KMS-11 (cell line): ENCODE results near the gene PNPLA5.

Experiments
- H2AFZ ChIP-seq: fragments of 200-600 bp; sonication (generic); 2 replicates; pipeline ENCODE4 v1.6.1; 2016; ENCODE audit warnings: antibody characterized with exemption, mixed run types, low read depth
- H3K27ac ChIP-seq: fragments of 200-600 bp; sonication (generic); 2 replicates; pipeline ENCODE4 v1.6.1; 2016; ENCODE audit warnings: mild to moderate bottlenecking, mixed run types
- H3K27me3 ChIP-seq: fragments of 200-600 bp; sonication (generic); 2 replicates; pipeline ENCODE4 v1.6.1; 2017; ENCODE audit warnings: mild to moderate bottlenecking, low read depth, mixed run types, moderate library complexity; ENCODE audit not compliant: insufficient read depth
- H3K36me3 ChIP-seq: fragments of 200-600 bp; sonication (generic); 2 replicates; pipeline ENCODE4 v1.6.1; 2017; ENCODE audit warnings: mild to moderate bottlenecking, mixed run types; ENCODE audit not compliant: insufficient read depth
- H3K4me1 ChIP-seq: fragments of 200-600 bp; sonication (generic); 2 replicates; pipeline ENCODE4 v1.6.1; 2016; ENCODE audit warnings: mild to moderate bottlenecking, low read depth, mixed run types; ENCODE audit not compliant: poor library complexity, severe bottlenecking
- H3K4me2 ChIP-seq: fragments of 200-600 bp; sonication (generic); 2 replicates; pipeline ENCODE4 v1.7.0; 2016; ENCODE audit warnings: mild to moderate bottlenecking, mixed run types
- H3K4me3 ChIP-seq: fragments of 200-600 bp; sonication (generic); IDR thresholded peaks from 2 replicates; pipeline ENCODE4 v1.6.1; 2017; ENCODE audit warnings: low read depth, low read length, mixed read lengths; ENCODE audit not compliant: insufficient read depth
- H3K79me2 ChIP-seq: fragments of 200-600 bp; sonication (generic); 2 replicates; pipeline ENCODE4 v1.6.1; 2016; ENCODE audit warnings: low read depth, mixed run types; ENCODE audit not compliant: insufficient read depth
- H3K9ac ChIP-seq: fragments of 200-600 bp; sonication (generic); 2 replicates; pipeline ENCODE4 v1.6.1; 2016; ENCODE audit warnings: mild to moderate bottlenecking, mixed run types
- H4K20me1 ChIP-seq: fragments of 200-600 bp; sonication (generic); 2 replicates; pipeline ENCODE4 v1.6.1; 2016; ENCODE audit warnings: mild to moderate bottlenecking, mixed run types; ENCODE audit not compliant: insufficient read depth
- TF ChIP-seq, protein P1 (sequence below): fragments of 200-600 bp; sonication (generic); conservative IDR thresholded peaks from 2 replicates; pipeline ENCODE4 v1.6.1; 2017; ENCODE audit warnings: low read depth, mild to moderate bottlenecking, antibody characterized with exemption, low read length, moderate library complexity, mixed read lengths

Gene PNPLA5

GRCh38 chr22:43852573-43853327 lies 39.1 kb downstream of the PNPLA5 start:
- Histone ChIP-seq H2AFZ (no peak overlapping the region), H3K9ac (no peak overlapping the region)

DNA sequence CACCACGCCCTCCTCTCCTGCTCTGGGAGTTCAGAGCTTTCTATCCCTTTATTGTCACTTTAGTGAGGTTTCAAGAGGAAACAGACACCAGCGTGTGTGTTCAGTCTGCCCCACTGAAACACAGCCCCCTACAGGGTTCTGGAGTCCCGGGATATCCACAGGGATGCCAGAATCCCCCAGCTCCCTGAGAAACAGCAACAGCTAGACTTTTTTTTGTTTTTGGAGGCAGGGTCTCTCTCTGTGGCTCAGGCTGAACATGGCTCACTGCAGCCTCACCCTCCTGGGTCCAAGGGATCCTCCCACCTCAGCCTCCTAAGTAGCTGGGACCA lies 39.9 kb downstream of the PNPLA5 start:
- Histone ChIP-seq H4K20me1 (no peaks in the 10 kb centered on the region), H3K36me3 (no peaks in the 10 kb centered on the region), H2AFZ (no peak overlapping the region), H3K4me2 (no peak overlapping the region), H3K27me3 (peaks cover 19% of the 10 kb centered on the region; the same call in 1 of the 2 replicates), H3K79me2 (no peaks in the 10 kb centered on the region), H3K4me1 (no peaks in the 10 kb centered on the region), H3K4me3 (no peak overlapping the region), H3K9ac (no peak overlapping the region), H3K27ac (no peak overlapping the region)
- TF ChIP-seq, protein P1, sequence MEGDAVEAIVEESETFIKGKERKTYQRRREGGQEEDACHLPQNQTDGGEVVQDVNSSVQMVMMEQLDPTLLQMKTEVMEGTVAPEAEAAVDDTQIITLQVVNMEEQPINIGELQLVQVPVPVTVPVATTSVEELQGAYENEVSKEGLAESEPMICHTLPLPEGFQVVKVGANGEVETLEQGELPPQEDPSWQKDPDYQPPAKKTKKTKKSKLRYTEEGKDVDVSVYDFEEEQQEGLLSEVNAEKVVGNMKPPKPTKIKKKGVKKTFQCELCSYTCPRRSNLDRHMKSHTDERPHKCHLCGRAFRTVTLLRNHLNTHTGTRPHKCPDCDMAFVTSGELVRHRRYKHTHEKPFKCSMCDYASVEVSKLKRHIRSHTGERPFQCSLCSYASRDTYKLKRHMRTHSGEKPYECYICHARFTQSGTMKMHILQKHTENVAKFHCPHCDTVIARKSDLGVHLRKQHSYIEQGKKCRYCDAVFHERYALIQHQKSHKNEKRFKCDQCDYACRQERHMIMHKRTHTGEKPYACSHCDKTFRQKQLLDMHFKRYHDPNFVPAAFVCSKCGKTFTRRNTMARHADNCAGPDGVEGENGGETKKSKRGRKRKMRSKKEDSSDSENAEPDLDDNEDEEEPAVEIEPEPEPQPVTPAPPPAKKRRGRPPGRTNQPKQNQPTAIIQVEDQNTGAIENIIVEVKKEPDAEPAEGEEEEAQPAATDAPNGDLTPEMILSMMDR = no peak

More at GRCh38 chr22:43852573-43853327, 39.1 kb downstream of the PNPLA5 start:
- Histone ChIP-seq H3K27me3 (peaks cover 19% of the 10 kb centered on the region; the same call in 1 of the 2 replicates), H3K36me3 (no peaks in the 10 kb centered on the region), H3K4me1 (no peaks in the 10 kb centered on the region), H3K4me3 (no peak overlapping the region), H4K20me1 (no peaks in the 10 kb centered on the region), H3K27ac (no peak overlapping the region), H3K4me2 (no peak overlapping the region), H3K79me2 (no peaks in the 10 kb centered on the region)
- TF ChIP-seq, protein P1 = no peak

GRCh38 chr22:43851058-43851978 lies 40.5 kb downstream of the PNPLA5 start:
- no peaks in the 10 kb centered on the region for H3K79me2 ChIP-seq
- H3K4me3 ChIP-seq = no peak overlapping the region
- no peaks in the 10 kb centered on the region for H3K36me3 ChIP-seq
- no peaks in the 10 kb centered on the region for H3K4me1 ChIP-seq
- TF ChIP-seq, protein P1 = no peak
- H3K4me2 ChIP-seq = no peak overlapping the region
- H3K27me3 ChIP-seq = peaks cover 21% of the 10 kb centered on the region; the same call in 1 of the 2 replicates
- no peaks in the 10 kb centered on the region for H4K20me1 ChIP-seq
- H3K9ac ChIP-seq = no peak overlapping the region
- H2AFZ ChIP-seq = no peak overlapping the region
- no peak overlapping the region for H3K27ac ChIP-seq

- Histone ChIP-seq H3K4me3 (no peak overlapping the region), H3K27me3 (peaks cover 27% of the 10 kb centered on the region; the same call in 1 of the 2 replicates), H3K4me2 (no peak overlapping the region), H3K4me1 (no peaks in the 10 kb centered on the region), H3K9ac (no peak overlapping the region), H2AFZ (no peak overlapping the region), H4K20me1 (no peaks in the 10 kb centered on the region), H3K27ac (no peak overlapping the region), H3K36me3 (no peaks in the 10 kb centered on the region), H3K79me2 (no peaks in the 10 kb centered on the region)
- TF ChIP-seq, protein P1 = no peak
Measured at GRCh38 chr22:43850529-43850928, 41.3 kb downstream of the PNPLA5 start.
